ENCODE measurements around the gene GAPDHS.

The GAPDHS gene

GRCh38 chr19:35562336-35562735 is 29.1 kb downstream of the GAPDHS start:
- DNase-seq = no peak
- Histone ChIP-seq H3K36me3 (ENCODE audit: insufficient read depth, low read length) (no peaks in the 10 kb centered on the region), H3K9me3 (ENCODE audit: insufficient read depth, low read length, severe bottlenecking) (no peaks in the 10 kb centered on the region), H2AFZ (ENCODE audit: low read depth, low read length) (no peak overlapping the region), H4K20me1 (ENCODE audit: insufficient read depth, low read length) (no peaks in the 10 kb centered on the region), H3K9ac (ENCODE audit: low read depth, low read length) (no peak overlapping the region), H3K79me2 (ENCODE audit: insufficient read depth, low read length) (no peaks in the 10 kb centered on the region), H3K4me2 (ENCODE audit: insufficient read depth, low read length) (no peak overlapping the region), H3K27me3 (ENCODE audit: insufficient read depth, low read length, poor library complexity) (no peaks in the 10 kb centered on the region), H3K4me1 (ENCODE audit: insufficient read depth, low read length) (no peaks in the 10 kb centered on the region), H3K27ac (ENCODE audit: low read length) (no peak overlapping the region), H3K4me3 (ENCODE audit: low read depth in 1 of 2, low read length in 2 of 2) (no peak overlapping the region)
- no peak for ATAC-seq (ENCODE audit: insufficient read depth, low read depth)
- TF ChIP-seq CTCF (IDR thresholded peaks at IDR 0.05; ENCODE audit: borderline replicate concordance, extremely low read depth, low read length, poor library complexity, severe bottlenecking) (no peak), EZH2 (IDR thresholded peaks at IDR 0.05; ENCODE audit: borderline replicate concordance, low read depth, low read length, severe bottlenecking) (no peak)

DNA sequence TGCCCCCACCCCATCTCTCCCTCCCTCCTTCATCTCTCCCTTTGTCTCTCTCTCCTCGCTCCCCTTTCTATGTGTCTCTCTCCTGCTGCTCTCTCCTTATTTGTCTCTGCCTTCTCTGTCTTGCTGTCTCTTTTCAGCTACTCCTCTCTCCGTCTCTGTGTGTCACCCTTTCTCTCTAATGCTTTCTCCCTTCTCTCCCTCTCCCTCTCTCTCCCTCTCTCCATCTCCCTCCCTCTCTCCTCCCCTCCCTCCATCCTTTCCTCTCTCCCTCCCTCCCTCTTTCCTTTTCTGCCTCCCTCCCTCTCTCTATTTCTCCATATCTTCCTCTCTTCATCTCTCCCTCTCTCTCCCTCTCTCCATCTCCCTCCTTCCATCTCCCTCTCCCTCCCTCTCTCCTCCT is 29.5 kb downstream of the GAPDHS start:
- DNase-seq (no peak), ATAC-seq (ENCODE audit: insufficient read depth, low read depth) (no peak)
- H3K27ac ChIP-seq (ENCODE audit: low read length) = no peak overlapping the region
- H3K9me3 ChIP-seq (ENCODE audit: insufficient read depth, low read length, severe bottlenecking) = no peaks in the 10 kb centered on the region
- no peaks in the 10 kb centered on the region for H3K27me3 ChIP-seq (ENCODE audit: insufficient read depth, low read length, poor library complexity)
- no peaks in the 10 kb centered on the region for H3K79me2 ChIP-seq (ENCODE audit: insufficient read depth, low read length)
- H3K36me3 ChIP-seq (ENCODE audit: insufficient read depth, low read length) = no peaks in the 10 kb centered on the region
- no peak overlapping the region for H3K9ac ChIP-seq (ENCODE audit: low read depth, low read length)
- H3K4me3 ChIP-seq (ENCODE audit: low read depth in 1 of 2, low read length in 2 of 2) = no peak overlapping the region
- H4K20me1 ChIP-seq (ENCODE audit: insufficient read depth, low read length) = no peaks in the 10 kb centered on the region
- H3K4me1 ChIP-seq (ENCODE audit: insufficient read depth, low read length) = no peaks in the 10 kb centered on the region
- TF ChIP-seq EZH2 (IDR thresholded peaks at IDR 0.05; ENCODE audit: borderline replicate concordance, low read depth, low read length, severe bottlenecking) (no peak), CTCF (IDR thresholded peaks at IDR 0.05; ENCODE audit: borderline replicate concordance, extremely low read depth, low read length, poor library complexity, severe bottlenecking) (no peak)
- H2AFZ ChIP-seq (ENCODE audit: low read depth, low read length) = no peak overlapping the region
- H3K4me2 ChIP-seq (ENCODE audit: insufficient read depth, low read length) = no peak overlapping the region

DNA sequence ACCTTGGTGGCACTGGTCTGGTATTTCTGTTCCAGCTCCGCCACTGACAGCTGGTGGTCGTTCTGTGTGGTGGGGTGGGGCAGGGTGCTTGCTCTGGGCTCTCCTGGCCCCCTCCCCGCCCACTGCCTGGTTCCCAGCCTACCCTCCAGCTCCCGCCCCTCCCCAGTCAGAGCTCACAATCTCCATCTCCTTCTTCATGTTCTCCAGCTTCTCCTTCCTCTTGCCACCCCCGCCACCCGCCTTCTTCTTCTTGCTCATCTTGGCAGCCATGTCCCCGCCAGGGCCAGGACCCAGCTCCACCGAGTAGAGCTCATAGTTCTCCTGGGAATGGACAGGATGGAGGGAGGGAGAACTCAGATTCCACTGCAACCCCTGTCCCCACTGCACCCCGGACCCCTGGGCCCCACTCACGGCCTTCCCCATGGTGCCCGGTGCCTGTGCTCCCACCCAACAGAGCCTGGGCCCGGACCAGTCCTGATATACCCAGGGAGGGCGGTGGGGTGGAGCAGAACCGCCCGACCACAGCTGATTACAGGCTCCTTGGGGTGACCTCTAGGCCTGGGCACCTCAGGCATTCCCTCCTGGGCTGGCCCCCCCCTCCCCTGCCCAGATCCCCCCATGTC is 30.1 kb downstream of the GAPDHS start, which contains the start of gene ATP4A:
Gene ATP4A, minus strand, starts transcription at position 452 of the 623 bp plus-strand sequence. Its CDS starts 29 bp downstream, at position 423.
- DNase-seq (no peak), ATAC-seq (ENCODE audit: insufficient read depth, low read depth) (no peak)
- Histone ChIP-seq H3K27ac (ENCODE audit: low read length) (no peak within 1 kb of the TSS), H3K4me2 (ENCODE audit: insufficient read depth, low read length) (no peak within 1 kb of the TSS), H3K27me3 (ENCODE audit: insufficient read depth, low read length, poor library complexity) (no peaks in the 10 kb centered on the region), H4K20me1 (ENCODE audit: insufficient read depth, low read length) (no peaks in the 10 kb centered on the region), H3K36me3 (ENCODE audit: insufficient read depth, low read length) (no peaks in the 10 kb centered on the region), H3K79me2 (ENCODE audit: insufficient read depth, low read length) (no peaks in the 10 kb centered on the region), H3K4me1 (ENCODE audit: insufficient read depth, low read length) (no peaks in the 10 kb centered on the region), H3K9ac (ENCODE audit: low read depth, low read length) (no peak within 1 kb of the TSS), H3K9me3 (ENCODE audit: insufficient read depth, low read length, severe bottlenecking) (no peaks in the 10 kb centered on the region), H3K4me3 (ENCODE audit: low read depth in 1 of 2, low read length in 2 of 2) (no peak within 1 kb of the TSS), H2AFZ (ENCODE audit: low read depth, low read length) (no peak within 1 kb of the TSS)
- no peak for TF ChIP-seq EZH2 (IDR thresholded peaks at IDR 0.05; ENCODE audit: borderline replicate concordance, low read depth, low read length, severe bottlenecking)
- TF ChIP-seq CTCF (IDR thresholded peaks at IDR 0.05; ENCODE audit: borderline replicate concordance, extremely low read depth, low read length, poor library complexity, severe bottlenecking) = no peak
